ENCODE data around the gene PAX7.
A peak's percentile ranks its signal among the peaks of the same experiment; 100 is the strongest.

- peak; percentile 62 for TF ChIP-seq EZH2 (IDR thresholded peaks at IDR 0.05; ENCODE audit: borderline replicate concordance, low read length)
- TF ChIP-seq, protein P1, sequence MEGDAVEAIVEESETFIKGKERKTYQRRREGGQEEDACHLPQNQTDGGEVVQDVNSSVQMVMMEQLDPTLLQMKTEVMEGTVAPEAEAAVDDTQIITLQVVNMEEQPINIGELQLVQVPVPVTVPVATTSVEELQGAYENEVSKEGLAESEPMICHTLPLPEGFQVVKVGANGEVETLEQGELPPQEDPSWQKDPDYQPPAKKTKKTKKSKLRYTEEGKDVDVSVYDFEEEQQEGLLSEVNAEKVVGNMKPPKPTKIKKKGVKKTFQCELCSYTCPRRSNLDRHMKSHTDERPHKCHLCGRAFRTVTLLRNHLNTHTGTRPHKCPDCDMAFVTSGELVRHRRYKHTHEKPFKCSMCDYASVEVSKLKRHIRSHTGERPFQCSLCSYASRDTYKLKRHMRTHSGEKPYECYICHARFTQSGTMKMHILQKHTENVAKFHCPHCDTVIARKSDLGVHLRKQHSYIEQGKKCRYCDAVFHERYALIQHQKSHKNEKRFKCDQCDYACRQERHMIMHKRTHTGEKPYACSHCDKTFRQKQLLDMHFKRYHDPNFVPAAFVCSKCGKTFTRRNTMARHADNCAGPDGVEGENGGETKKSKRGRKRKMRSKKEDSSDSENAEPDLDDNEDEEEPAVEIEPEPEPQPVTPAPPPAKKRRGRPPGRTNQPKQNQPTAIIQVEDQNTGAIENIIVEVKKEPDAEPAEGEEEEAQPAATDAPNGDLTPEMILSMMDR (conservative IDR thresholded peaks at IDR 0.05 in 1 of 2, IDR thresholded peaks at IDR 0.05 in 1 of 2; ENCODE audit: extremely low read depth in 1 of 2, insufficient read depth in 1 of 2, low read depth in 1 of 2, low read length in 2 of 2) = no peak
Measured at GRCh38 chr1:18644013-18644399, 13.4 kb downstream of the PAX7 start.

Data from mammary epithelial cell (primary cell).